Measurements from ENCODE around the gene MTMR3.

GRCh38 chr22:30001459-30001858 lies 118.5 kb downstream of the MTMR3 start:
- TF ChIP-seq, protein P1, sequence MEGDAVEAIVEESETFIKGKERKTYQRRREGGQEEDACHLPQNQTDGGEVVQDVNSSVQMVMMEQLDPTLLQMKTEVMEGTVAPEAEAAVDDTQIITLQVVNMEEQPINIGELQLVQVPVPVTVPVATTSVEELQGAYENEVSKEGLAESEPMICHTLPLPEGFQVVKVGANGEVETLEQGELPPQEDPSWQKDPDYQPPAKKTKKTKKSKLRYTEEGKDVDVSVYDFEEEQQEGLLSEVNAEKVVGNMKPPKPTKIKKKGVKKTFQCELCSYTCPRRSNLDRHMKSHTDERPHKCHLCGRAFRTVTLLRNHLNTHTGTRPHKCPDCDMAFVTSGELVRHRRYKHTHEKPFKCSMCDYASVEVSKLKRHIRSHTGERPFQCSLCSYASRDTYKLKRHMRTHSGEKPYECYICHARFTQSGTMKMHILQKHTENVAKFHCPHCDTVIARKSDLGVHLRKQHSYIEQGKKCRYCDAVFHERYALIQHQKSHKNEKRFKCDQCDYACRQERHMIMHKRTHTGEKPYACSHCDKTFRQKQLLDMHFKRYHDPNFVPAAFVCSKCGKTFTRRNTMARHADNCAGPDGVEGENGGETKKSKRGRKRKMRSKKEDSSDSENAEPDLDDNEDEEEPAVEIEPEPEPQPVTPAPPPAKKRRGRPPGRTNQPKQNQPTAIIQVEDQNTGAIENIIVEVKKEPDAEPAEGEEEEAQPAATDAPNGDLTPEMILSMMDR (IDR thresholded peaks at IDR 0.05; ENCODE audit: low read length): no peak
- no peak for TF ChIP-seq EZH2 (optimal IDR thresholded peaks at IDR 0.05; ENCODE audit: low read depth, low read length)

Data from MM.1S (cell line).